Caki2 (cell line): ENCODE measurements around the gene LTBP1. TPM values are rescaled to one million over a fixed set of nuclear protein-coding genes. Genes with fewer than 3 reads are reported as not detected.

Experiments used
- DNase-seq: peaks from one replicate; pipeline ENCODE4 v3.0.0-alpha.2; 2015; ENCODE audit warnings: low read depth
- in situ Hi-C: cut with HindIII; loops from 2 replicates; pipeline ENCODE4 v1.10.0; 2016; ENCODE audit warnings: low sequenced_read_pairs, low pct_unique_long_range_greater_than_20kb, mixed read lengths
- total RNA-seq: library from RNA; depleted of rRNA; stranded (reverse); fragments of >200 nt; shearing (Covaris generic); gene quantifications from 2 replicates; pipeline ENCODE4 v1.2.3, GENCODE V29; 2014; ENCODE audit warnings: low replicate concordance

Gene LTBP1
- total RNA-seq, 1 experiment from 2014 or later = 3.6 TPM

GRCh38 chr2:33081691-33082090 lies 134.9 kb downstream of the LTBP1 start:
- in situ Hi-C loops = no loop called here
- no peak for DNase-seq

GRCh38 chr2:33083699-33084387 lies 137.1 kb downstream of the LTBP1 start:
- DNase-seq = no peak
- in situ Hi-C loops = no loop called here

GRCh38 chr2:33084433-33084832 lies 137.7 kb downstream of the LTBP1 start:
- in situ Hi-C loops = no loop called here
- no peak for DNase-seq

- DNase-seq = no peak
- in situ Hi-C loops = no loop called here
These were observed 138.9 kb downstream of the LTBP1 start for GRCh38 chr2:33085646-33086045.

- DNase-seq = no peak
- in situ Hi-C loops = no loop called here
These were observed 139.8 kb downstream of the LTBP1 start for GRCh38 chr2:33086400-33087015.

- in situ Hi-C loops = no loop called here
- no peak for DNase-seq
These were observed 143.9 kb downstream of the LTBP1 start for GRCh38 chr2:33090553-33091134.

GRCh38 chr2:33091541-33092123 lies 144.9 kb downstream of the LTBP1 start:
- in situ Hi-C loops = no loop called here
- no peak for DNase-seq

- in situ Hi-C loops = no loop called here
- no peak for DNase-seq
These were observed 146.7 kb downstream of the LTBP1 start for GRCh38 chr2:33093283-33093993.

GRCh38 chr2:33094303-33094702 lies 147.6 kb downstream of the LTBP1 start:
- in situ Hi-C loops = no loop called here
- DNase-seq = no peak

GRCh38 chr2:33099989-33100388 lies 153.2 kb downstream of the LTBP1 start:
- in situ Hi-C loops = no loop called here
- no peak for DNase-seq

- DNase-seq = no peak
- in situ Hi-C loops = no loop called here
These were observed 154.2 kb downstream of the LTBP1 start for GRCh38 chr2:33100921-33101320.

GRCh38 chr2:33104052-33104623 lies 157.4 kb downstream of the LTBP1 start:
- no peak for DNase-seq
- in situ Hi-C loops = no loop called here

- in situ Hi-C loops = no loop called here
- no peak for DNase-seq
These were observed 158.0 kb downstream of the LTBP1 start for GRCh38 chr2:33104726-33105125.

- in situ Hi-C loops = no loop called here
These were observed 159.4 kb downstream of the LTBP1 start for GRCh38 chr2:33106115-33106514.

GRCh38 chr2:33107690-33108482 lies 161.1 kb downstream of the LTBP1 start:
- no peak for DNase-seq
- in situ Hi-C loops = no loop called here

More at GRCh38 chr2:33106115-33106514, 159.4 kb downstream of the LTBP1 start:
- no peak for DNase-seq

GRCh38 chr2:33108483-33109443 lies 162.0 kb downstream of the LTBP1 start:
- DNase-seq = no peak
- in situ Hi-C loops = no loop called here

GRCh38 chr2:33110461-33110860 lies 163.7 kb downstream of the LTBP1 start:
- in situ Hi-C loops = no loop called here
- no peak for DNase-seq
